GM11168 (cell line): ENCODE results near the gene ZDHHC14.

Experiments used
- in situ Hi-C: fragments of 300-500 bp; cut with MboI; formaldehyde crosslinking; loops from one replicate; pipeline ENCODE4 v1.12.0; 2022; ENCODE audit warnings: low sequenced_read_pairs; ENCODE audit not compliant: unreplicated experiment

Gene ZDHHC14

DNA sequence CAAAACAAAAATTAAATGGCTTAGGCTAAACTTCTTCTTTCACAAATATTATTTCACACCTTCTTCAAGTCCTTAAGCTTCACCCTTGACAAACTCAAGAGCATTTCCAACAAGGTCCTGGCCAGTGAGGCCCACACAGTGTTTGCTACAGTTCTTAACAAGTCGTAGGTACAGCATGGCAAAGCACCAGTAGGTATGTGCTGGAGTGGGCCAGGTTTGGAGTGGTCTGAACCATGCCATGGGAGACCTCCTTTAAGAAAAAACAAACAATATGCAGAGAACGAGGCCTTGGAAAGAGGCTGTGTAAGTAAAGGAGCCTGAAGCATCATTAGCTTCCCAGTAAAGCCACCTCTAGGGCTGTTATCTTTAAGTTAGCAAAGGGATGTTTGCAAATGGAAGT, 287.7 kb downstream of the ZDHHC14 start:
- in situ Hi-C loops, result loop anchor here (10.0 kb wide), 1 partner anchor 354 kb away; no protein-coding TSS in a partner anchor

DNA sequence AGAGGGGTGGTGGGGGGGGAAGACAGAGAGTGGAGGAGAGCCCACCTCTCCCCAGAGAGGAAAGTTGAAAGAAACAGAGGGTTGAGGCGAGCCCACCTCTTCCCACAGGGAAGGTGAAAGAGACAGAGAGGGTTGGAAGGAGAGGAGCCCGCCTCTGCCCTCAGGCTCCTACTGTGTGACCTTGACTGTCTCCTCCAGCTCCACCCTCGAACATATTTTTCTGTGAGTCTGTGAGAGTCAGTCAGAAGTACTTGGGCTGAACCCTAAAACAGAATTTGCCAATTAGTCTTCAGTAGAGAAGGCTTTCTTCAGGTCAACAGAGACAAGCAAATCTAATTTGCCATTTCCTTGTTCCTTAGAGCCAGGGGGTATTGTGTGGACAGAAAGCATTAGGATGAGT, 288.3 kb downstream of the ZDHHC14 start:
- in situ Hi-C loops, result loop anchor here (10.0 kb wide), 1 partner anchor 355 kb away; no protein-coding TSS in a partner anchor

DNA sequence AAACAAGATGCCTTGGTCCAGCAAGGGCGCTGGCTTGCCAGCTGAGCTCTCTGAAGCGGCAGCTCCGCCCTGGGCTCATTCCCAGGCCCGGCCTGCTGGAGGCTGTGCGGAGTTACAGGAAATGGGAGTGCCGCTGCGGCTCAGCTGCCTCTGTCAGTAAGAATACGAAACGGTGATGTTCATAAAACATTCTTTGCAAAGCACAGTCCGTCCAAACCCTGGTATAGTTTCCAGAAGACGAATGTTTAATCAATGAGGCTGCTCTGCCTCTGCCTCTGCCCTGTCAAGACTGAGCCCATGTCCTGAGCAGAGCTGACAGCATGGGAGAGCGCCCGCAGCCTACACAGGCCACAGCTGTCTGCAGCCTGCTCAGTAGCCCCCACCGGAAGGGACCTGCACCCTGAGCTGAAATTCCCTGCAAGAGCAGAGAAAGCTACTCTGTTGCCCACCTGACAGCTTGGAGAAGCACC, 288.8 kb downstream of the ZDHHC14 start:
- in situ Hi-C loops, result loop anchor here (10.0 kb wide), 1 partner anchor 355 kb away; no protein-coding TSS in a partner anchor

DNA sequence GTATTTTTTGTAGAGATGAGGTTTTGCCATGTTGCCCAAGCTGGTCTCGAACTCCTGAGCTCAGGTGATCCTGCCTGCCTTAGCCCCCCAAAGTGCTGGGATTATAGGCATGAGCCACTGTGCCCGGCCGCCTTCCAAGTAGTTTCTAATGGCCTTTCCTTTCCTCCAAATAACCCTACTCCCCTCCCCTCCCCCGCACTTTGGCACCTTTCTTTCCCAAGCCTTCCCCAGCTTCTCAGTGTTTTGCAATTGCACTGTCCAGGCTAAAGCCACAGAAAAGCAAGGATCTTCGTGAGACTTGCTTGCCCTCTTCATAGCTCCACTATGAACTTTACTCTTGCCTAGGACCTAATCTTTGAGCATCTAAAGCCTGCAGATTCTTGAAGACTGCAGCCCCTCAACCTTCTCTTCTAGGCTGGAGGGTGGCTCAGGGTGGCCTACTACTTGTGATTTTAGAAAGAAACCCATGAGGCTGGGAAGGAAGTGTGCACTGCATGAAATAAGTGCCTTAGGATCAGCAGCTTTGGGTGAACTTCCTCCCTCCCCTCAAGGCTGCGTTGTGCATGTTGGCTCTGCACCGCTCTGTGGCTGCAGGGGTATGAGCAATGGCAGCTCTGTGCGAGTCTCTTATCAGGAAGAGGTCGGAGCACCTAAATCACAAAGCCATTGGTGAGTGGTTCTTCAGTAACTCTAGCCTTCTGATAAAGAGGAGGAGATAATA, 289.6 kb downstream of the ZDHHC14 start:
- in situ Hi-C loops, result no loop called here

DNA sequence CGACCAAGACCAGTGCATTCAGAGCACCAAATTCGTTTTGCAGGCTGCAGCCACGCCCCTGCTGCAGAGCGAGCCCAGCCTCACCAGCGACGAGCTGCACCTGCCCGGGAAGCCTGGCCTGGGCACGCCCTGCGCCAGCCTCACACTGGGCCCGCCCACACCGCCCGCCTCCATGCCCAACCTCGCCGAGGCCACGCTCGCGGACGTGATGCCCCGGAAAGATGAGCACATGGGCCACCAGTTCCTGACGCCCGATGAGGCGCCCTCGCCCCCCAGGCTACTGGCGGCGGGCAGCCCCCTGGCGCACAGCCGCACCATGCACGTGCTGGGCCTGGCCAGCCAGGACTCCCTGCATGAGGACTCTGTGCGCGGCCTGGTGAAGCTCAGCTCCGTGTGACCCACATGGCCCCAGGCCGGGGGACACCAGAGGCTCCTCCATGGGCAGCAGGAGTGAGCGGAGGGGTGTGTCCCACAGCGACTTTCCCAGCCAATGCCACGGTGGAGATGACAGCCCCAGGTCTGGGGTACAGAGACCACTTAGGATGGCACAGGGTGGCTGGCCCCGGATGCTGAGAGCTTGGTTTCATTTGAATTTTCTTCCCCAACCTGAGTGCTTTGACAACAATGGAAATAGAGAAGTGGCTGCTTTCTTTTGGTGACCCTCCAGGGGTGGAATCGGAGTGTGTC, 291.9 kb downstream of the ZDHHC14 start:
- in situ Hi-C loops, result no loop called here

DNA sequence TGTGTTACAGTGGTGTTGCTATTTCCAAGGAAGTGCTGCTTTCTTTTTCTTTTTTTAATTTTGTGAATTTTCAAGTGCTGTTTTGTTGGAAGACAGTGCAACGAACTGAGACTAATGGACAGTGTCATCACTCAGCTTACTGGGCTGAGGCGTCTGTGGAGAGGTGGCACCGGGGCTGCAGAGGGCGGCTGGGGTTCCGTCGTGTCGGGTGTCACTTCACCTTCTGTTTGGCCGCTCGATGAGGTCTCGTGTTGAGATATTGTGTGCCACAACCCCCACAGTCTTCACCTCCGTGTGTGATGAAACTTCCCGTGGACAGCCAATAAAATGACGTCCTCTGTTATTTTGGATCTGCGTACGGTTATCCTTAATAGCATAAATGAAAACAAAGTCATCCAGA, 292.6 kb downstream of the ZDHHC14 start:
- in situ Hi-C loops, result no loop called here

DNA sequence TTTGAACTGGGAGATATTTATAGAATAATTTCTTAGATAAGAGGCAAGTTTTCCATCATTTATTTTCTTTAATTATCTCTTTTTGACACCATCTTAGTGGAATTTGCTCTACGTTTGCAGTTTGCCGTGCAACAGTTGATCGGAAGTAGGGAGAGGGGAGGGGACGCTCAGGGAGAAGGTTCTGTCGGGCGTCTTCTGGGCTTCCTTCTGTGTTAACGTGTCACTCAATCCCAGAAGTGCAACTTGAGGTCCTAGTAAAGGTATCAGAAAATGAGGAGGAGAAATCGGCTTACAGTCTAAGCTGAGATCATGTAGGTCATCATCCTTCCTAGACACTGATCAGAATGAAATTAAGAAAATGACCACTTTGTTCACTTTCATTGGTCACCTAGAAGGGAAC, 293.1 kb downstream of the ZDHHC14 start:
- in situ Hi-C loops, result no loop called here

DNA sequence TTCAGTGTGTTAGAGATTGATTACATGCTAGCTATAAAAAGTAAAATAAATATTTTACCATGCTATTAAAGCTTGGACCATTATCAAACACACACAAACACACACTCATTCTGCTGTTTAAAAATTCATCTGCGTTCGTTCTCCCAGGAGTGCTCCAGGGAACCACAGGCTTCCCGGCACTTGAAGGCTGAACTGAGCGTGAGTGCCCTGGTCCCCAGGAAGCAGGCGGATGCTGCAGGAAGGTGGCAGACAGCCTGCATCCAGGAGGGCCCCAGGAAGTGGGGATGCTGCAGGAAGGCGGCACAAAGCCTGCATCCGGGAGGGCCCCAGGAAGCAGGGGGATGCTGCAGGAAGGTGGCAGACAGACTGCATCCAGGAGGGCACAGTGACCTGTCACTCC, 294.8 kb downstream of the ZDHHC14 start:
- in situ Hi-C loops, result no loop called here

DNA sequence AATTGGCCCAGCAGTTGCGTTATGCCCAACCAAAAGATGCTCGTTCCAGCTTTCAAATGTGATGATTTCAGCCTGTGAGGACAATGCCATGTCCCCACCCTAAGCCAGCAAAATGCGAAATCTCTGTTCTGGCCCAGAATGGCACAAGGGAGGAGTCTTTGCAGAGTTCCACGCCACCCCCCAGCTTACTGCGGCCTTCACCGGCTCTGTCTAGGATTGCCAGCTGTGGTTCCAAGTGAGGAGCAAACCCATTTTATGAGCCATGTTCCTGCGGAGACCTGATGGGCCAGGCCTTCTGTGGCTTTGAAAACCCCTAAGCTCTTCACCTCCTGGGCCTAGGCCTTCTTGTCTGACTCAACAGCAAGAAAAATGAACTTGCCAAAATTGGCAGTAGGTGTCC, 295.3 kb downstream of the ZDHHC14 start:
- in situ Hi-C loops, result no loop called here

DNA sequence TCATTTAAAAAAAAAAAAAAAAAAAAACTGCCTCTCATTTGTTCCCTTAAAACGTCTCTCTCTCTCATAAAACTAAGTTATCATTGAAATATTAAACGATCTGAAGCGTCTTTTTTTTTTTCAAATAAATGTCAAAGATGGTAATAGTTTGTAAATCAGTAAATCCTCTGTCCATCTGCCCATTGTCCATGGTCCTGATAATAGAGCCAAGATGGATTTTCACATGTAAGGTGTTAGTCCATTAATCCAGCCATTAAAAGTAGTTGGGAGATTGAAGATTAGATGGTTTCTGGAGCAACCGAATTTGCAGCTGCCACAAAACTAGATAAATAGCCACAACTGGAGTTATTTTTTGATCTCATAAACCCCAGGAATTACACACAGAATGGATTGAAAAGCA, 296.2 kb downstream of the ZDHHC14 start:
- in situ Hi-C loops, result no loop called here

DNA sequence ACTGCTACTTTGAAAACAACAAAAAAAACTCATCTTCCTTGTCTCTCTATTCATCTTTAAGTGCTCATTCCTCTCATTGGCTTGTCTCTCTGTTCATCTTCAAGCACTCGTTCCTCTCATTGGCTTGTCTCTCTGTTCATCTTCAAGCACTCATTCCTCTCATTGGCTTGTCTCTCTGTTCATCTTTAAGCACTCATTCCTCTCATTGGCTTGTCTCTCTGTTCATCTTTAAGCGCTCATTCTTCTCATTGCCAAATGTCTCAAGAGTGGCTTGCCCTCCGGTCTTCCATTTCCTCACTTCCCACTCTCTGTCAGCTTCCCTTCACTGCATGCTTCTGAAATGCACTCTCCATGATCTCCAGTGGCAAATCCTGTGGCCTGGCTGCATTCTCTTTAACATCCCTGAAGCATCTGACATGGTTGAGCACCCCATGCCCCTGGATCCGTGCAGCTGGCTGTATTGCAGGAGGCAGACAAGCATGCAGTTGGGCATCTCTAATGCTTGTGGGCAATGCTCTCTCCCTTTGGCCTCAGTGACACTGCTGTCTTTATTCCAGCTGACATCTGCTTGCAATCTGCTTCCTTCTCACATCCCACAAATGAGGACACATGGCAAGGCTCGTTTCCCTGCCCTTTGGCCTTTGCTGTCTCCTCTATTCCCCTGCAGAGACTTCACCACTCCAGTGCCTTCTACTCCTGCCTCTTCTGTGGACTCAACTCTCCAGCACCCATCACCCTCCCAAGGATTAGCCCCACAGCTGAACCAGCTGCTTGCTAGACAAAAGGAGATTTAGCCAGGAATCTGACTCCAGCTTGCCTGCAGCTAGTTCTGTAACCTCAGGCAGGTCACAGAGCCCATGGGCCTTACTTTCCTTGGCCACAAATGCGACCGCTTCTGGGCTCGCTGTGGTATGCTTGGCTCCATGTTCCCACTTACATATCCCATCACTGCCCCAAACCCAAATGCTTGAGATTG, 298.9 kb downstream of the ZDHHC14 start:
- in situ Hi-C loops, result no loop called here

DNA sequence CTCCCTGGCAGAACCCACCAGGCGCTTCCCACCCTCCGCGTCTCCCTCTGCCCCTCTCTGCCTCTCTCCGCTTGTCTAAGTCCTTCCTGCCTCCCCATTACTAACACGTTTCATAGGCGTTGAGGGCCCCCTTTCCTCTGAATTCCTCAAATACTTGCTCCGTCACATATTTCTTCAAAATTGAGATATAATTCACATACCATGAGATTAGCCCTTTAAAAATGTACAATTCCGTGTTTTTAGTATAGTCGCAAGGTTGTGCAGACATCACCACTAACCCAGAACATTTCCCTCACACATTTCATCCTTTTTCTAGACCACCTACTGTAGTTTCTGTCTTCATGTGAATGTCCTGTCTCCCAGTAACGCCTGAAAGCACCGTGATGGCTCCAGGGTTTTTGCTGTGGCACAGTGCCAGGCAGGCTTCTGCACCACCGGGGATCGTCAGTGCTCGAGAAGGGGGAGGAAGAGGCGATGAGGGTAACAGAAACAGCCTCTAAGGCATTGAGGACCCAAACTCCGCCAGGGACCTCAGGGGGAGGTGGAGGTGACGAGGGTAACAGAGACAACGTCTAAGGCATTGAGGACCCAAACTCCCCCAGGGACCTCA, 300.2 kb downstream of the ZDHHC14 start:
- in situ Hi-C loops, result no loop called here

DNA sequence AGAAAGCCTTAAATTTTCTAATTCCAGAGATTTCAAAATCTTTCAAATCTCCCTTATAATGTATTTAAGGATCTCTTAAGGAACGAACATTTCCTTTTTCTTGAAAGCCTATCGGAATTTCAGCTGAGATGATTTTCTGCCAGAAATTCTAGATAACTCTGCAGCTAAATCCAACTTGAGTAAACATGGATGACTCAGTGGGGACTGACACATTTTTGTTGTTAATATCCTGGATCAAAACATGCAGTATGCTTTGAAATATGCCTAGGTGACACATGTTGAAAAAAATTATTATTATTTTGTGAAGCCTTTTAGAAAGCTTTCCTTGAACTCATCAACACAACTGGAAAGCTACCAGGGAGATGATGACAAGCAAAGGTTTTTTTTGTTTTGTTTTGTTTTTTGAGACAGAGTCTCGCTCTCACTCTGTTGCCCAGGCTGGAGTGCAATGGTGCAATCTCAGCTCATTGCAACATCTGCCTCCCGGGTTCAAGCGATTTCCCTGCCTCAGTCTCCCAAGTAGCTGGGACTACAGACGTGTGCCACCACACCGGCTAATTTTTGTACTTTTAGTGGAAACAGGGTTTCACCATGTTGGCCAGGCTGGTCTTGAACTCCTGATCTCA, 302.0 kb downstream of the ZDHHC14 start:
- in situ Hi-C loops, result no loop called here

DNA sequence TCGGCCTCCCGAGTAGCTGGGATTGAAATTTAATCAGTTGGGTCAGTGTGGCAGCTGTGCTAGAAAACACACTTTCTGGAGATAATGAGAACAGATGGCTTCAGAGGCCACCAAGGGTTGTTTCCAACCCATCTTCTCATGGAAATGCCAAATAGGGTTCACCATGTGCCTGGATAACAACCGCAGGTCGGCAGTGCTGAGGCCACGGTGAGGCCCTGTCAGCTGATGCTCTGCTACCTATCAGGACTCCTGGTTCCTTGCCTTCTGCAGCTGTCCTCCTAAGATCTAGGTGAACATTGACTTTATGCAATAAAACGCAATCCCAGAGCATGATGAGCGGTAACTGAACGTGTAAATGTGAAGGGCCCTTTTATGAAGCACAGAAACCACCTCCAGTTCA, 302.7 kb downstream of the ZDHHC14 start:
- in situ Hi-C loops, result no loop called here

DNA sequence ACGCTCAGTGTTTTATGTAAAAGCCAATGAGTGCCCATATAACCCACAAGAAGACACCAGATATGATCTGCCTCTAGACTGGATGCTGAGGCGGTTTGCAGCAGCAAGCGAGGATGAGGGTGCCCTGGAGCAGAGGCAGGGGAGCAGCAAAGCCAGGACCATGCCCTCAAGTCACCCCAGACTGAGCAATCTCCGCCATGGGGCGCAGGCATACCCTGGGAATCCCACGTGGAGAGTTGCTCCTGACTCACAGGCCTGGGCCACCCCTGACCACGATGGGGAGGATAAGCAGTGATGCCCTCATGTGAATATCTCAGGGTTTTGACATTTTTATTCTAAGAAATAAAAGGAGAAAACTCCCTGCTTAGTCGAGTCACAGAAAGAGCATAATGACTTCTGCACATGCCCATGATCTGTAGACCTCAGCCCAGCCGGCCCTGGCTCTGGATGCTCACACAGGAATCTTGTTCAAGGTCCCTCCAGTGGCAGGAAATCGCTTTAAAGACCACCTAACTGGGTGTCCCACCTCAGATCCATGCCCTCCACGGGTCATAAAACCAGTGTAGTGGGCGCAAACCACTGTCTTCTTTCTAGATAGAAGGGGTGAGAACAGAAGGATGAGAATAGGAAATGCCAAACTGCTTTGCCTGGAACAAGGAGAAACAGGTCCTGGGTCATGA, 303.8 kb downstream of the ZDHHC14 start:
- in situ Hi-C loops, result no loop called here

DNA sequence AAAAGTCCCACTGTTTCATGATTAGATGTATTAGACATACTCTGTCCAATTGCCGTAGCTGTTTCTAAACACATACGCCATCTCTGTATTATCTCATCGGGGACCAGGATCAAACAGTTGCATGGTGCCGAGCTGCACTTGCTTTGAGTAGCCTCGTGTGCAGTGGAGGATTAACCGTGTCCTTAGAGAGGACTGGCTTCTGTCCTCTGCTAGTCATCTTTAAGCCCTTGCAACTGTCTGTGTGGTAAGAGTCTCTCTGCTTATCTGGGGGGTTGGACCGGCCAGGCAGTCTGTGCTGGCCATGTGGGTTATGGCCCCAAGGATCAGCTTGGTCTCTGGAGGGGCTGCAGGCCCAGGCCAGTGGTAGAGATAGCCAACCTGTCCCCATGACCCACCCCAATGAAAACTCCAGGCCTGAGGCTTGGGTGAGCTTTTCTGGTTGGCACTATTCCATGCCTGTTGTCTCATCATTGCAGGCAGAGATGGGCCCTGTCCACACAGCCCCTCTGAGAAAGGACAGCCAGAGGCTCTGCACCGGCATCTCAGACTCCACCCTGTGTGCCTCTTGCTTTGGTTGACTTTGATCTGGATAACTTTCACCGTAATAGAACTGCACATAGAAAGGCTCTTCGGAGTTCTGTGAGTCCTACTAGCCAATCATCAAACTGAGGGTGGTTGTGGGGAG, 304.7 kb downstream of the ZDHHC14 start:
- in situ Hi-C loops, result no loop called here

DNA sequence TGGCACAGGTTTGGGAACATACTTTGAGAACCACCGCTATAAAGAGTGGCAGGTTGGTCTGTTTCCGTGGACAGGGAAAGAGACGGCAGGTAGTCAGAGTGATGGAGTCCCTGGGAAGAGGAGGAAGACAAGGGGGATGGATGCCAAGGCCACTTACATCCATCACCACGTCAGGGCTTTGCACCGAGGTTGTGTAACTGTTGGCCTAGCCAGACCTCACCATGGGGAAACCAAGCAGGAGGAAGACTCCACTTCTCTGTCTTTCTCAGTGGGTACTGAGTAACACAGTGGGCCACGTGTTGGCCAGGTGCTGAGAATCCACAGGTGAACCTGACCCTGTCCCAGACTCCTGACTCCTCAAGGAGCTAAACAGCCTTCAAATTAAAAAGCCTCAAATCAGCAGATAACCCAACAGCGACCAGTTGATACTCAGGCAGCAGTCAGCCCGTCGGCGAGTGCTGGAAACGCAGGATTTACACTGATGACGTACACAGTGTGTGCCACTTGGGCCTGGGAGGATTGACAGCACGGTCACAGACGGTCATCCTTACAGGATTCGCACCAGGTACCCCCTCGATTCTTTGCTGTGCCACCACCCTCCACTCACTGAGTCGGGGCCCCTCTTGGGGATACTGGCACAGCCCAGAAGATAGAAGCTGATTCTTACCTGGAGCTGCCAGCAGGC, 307.4 kb downstream of the ZDHHC14 start:
- in situ Hi-C loops, result no loop called here

DNA sequence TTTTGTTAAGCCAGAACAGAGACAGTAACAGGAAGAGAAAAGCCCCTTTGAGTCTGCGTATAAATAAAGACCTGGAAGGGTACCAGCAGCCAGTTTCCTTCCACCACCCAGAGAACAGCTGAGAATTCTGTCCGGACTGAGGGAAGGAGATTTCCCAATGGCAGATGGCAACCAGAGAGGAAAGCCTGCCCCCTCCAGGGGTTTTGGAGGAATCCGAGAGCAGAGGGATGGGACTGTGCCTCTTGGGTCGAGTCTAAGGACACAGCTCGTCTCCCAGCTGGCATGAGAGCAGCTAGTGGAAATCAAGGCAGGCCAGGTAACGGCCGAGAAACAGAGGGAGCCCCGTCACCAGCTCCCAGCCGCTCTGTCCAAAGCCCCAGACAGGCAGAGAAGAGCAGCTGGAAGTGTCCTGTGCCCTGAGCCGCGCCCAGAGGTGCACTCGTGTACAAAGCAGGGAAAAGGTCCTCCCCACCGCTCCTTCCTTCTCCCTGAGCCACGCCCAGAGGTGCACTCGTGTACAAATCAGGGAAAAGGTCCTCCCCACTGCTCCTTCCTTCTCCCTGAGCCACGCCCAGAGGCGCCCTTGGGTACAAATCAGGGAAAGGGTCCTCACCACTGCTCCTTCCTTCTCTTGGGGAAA, 308.1 kb downstream of the ZDHHC14 start:
- in situ Hi-C loops, result no loop called here
